Liver (tissue), 3 donors: Measurements from ENCODE around the gene SLC26A11.

Experiments used
- CTCF ChIP-seq: fragments of 150-350 bp; IDR thresholded peaks from 2 replicates; pipeline ENCODE4 v1.5.1; 2017; ENCODE audit warnings: improper control_type of control experiment, low read depth, low read length; ENCODE audit not compliant: missing input control
- RAD21 ChIP-seq, 2 donors: IDR thresholded peaks; 2 replicates each; pipeline ENCODE4 v1.6.1; 2016; ENCODE audit warnings: antibody characterized with exemption in 2 of 2, mild to moderate bottlenecking in 2 of 2
- donor health status: healthy.
- donor health status: healthy.

GRCh38 chr17:80185968-80186367 lies 34.3 kb upstream of the SLC26A11 start:
- TF ChIP-seq CTCF (no peak), RAD21 (IDR thresholded peaks at IDR 0.05) (no peak)
